ENCODE measurements around the gene NTNG1.

The NTNG1 gene

GRCh38 chr1:107339775-107340174 is 198.9 kb downstream of the NTNG1 start:
- no peaks in the 10 kb centered on the region for H3K4me1 ChIP-seq (ENCODE audit: control extremely low read depth in 1 of 4, control insufficient read depth in 4 of 4, insufficient read depth in 4 of 4, low read length in 3 of 4)
- POLR2A ChIA-PET = no interaction called here
- WGBS (ENCODE audit: insufficient coverage) = no CpG with 5 or more reads among the region's 3 CpGs

GRCh38 chr1:107342316-107342715 is 201.5 kb downstream of the NTNG1 start:
- no peaks in the 10 kb centered on the region for H3K4me1 ChIP-seq (ENCODE audit: control extremely low read depth in 1 of 4, control insufficient read depth in 4 of 4, insufficient read depth in 4 of 4, low read length in 3 of 4)
- H3K36me3 ChIP-seq (ENCODE audit: control insufficient read depth in 4 of 4, insufficient read depth in 4 of 4, low read length in 3 of 4) = no peaks in the 10 kb centered on the region
- DNase-seq = no peak
- ChIA-PET CTCF (no interaction called here), POLR2A (no interaction called here)
- H3K27ac ChIP-seq (ENCODE audit: insufficient read depth in 1 of 2, low read depth in 1 of 2, low read length in 2 of 2, poor library complexity in 1 of 2, severe bottlenecking in 2 of 2) = no peak overlapping the region
- H3K27me3 ChIP-seq (replicated peaks in 2 of 5; ENCODE audit: control insufficient read depth in 4 of 5, insufficient read depth in 5 of 5, low read length in 4 of 5) = peaks cover 0 to 3% (median 0%) of the 10 kb centered on the region in 5 experiments
- no peaks in the 10 kb centered on the region for H3K9me3 ChIP-seq (ENCODE audit: control extremely low read depth in 1 of 5, control insufficient read depth in 4 of 5, insufficient read depth in 2 of 5, low read depth in 1 of 5, low read length in 4 of 5)
- no peak overlapping the region for H3K4me3 ChIP-seq (ENCODE audit: control insufficient read depth in 1 of 7, extremely low read depth in 1 of 7, insufficient read depth in 4 of 7, low read depth in 2 of 7, low read length in 6 of 7)

More at GRCh38 chr1:107339775-107340174, 198.9 kb downstream of the NTNG1 start:
- Histone ChIP-seq H3K4me3 (ENCODE audit: control insufficient read depth in 1 of 7, extremely low read depth in 1 of 7, insufficient read depth in 4 of 7, low read depth in 2 of 7, low read length in 6 of 7) (no peak overlapping the region), H3K27me3 (replicated peaks in 2 of 5; ENCODE audit: control insufficient read depth in 4 of 5, insufficient read depth in 5 of 5, low read length in 4 of 5) (peaks cover 0 to 3% (median 0%) of the 10 kb centered on the region in 5 experiments), H3K9me3 (ENCODE audit: control extremely low read depth in 1 of 5, control insufficient read depth in 4 of 5, insufficient read depth in 2 of 5, low read depth in 1 of 5, low read length in 4 of 5) (no peaks in the 10 kb centered on the region), H3K27ac (ENCODE audit: insufficient read depth in 1 of 2, low read depth in 1 of 2, low read length in 2 of 2, poor library complexity in 1 of 2, severe bottlenecking in 2 of 2) (no peak overlapping the region), H3K36me3 (ENCODE audit: control insufficient read depth in 4 of 4, insufficient read depth in 4 of 4, low read length in 3 of 4) (no peaks in the 10 kb centered on the region)
- CTCF ChIA-PET = no interaction called here
- DNase-seq = no peak

GRCh38 chr1:107342768-107343167 is 201.9 kb downstream of the NTNG1 start:
- no CpG with 5 or more reads among the region's 2 CpGs for WGBS (ENCODE audit: insufficient coverage)
- Histone ChIP-seq H3K36me3 (ENCODE audit: control insufficient read depth in 4 of 4, insufficient read depth in 4 of 4, low read length in 3 of 4) (no peaks in the 10 kb centered on the region), H3K27ac (ENCODE audit: insufficient read depth in 1 of 2, low read depth in 1 of 2, low read length in 2 of 2, poor library complexity in 1 of 2, severe bottlenecking in 2 of 2) (no peak overlapping the region), H3K9me3 (ENCODE audit: control extremely low read depth in 1 of 5, control insufficient read depth in 4 of 5, insufficient read depth in 2 of 5, low read depth in 1 of 5, low read length in 4 of 5) (no peaks in the 10 kb centered on the region), H3K27me3 (replicated peaks in 2 of 5; ENCODE audit: control insufficient read depth in 4 of 5, insufficient read depth in 5 of 5, low read length in 4 of 5) (peaks cover 0 to 3% (median 0%) of the 10 kb centered on the region in 5 experiments), H3K4me3 (ENCODE audit: control insufficient read depth in 1 of 7, extremely low read depth in 1 of 7, insufficient read depth in 4 of 7, low read depth in 2 of 7, low read length in 6 of 7) (no peak overlapping the region), H3K4me1 (ENCODE audit: control extremely low read depth in 1 of 4, control insufficient read depth in 4 of 4, insufficient read depth in 4 of 4, low read length in 3 of 4) (no peaks in the 10 kb centered on the region)
- DNase-seq = no peak
- CTCF ChIA-PET = no interaction called here
- POLR2A ChIA-PET = no interaction called here

- Histone ChIP-seq H3K27ac (ENCODE audit: insufficient read depth in 1 of 2, low read depth in 1 of 2, low read length in 2 of 2, poor library complexity in 1 of 2, severe bottlenecking in 2 of 2) (no peak overlapping the region), H3K9me3 (ENCODE audit: control extremely low read depth in 1 of 5, control insufficient read depth in 4 of 5, insufficient read depth in 2 of 5, low read depth in 1 of 5, low read length in 4 of 5) (no peaks in the 10 kb centered on the region), H3K27me3 (replicated peaks in 2 of 5; ENCODE audit: control insufficient read depth in 4 of 5, insufficient read depth in 5 of 5, low read length in 4 of 5) (peaks cover 0 to 3% (median 0%) of the 10 kb centered on the region in 5 experiments), H3K4me1 (ENCODE audit: control extremely low read depth in 1 of 4, control insufficient read depth in 4 of 4, insufficient read depth in 4 of 4, low read length in 3 of 4) (no peaks in the 10 kb centered on the region), H3K4me3 (ENCODE audit: control insufficient read depth in 1 of 7, extremely low read depth in 1 of 7, insufficient read depth in 4 of 7, low read depth in 2 of 7, low read length in 6 of 7) (no peak overlapping the region), H3K36me3 (ENCODE audit: control insufficient read depth in 4 of 4, insufficient read depth in 4 of 4, low read length in 3 of 4) (no peaks in the 10 kb centered on the region)
- no peak for DNase-seq
- CTCF ChIA-PET = interaction anchor here (1.0 kb wide), 1 partner anchor 23 kb away, joined by 3 read pairs; no protein-coding TSS in a partner anchor
- POLR2A ChIA-PET = no interaction called here
- 100% methylated on average over 5 of the region's 5 CpGs for WGBS (ENCODE audit: insufficient coverage)
Measured at GRCh38 chr1:107343601-107344000, 202.8 kb downstream of the NTNG1 start.

- no peak for DNase-seq
- no peaks in the 10 kb centered on the region for H3K4me1 ChIP-seq (ENCODE audit: control extremely low read depth in 1 of 4, control insufficient read depth in 4 of 4, insufficient read depth in 4 of 4, low read length in 3 of 4)
- no peaks in the 10 kb centered on the region for H3K36me3 ChIP-seq (ENCODE audit: control insufficient read depth in 4 of 4, insufficient read depth in 4 of 4, low read length in 3 of 4)
- ChIA-PET CTCF (interaction anchor here (1.0 kb wide), 1 partner anchor 23 kb away, joined by 3 read pairs; no protein-coding TSS in a partner anchor), POLR2A (no interaction called here)
- no peak overlapping the region for H3K4me3 ChIP-seq (ENCODE audit: control insufficient read depth in 1 of 7, extremely low read depth in 1 of 7, insufficient read depth in 4 of 7, low read depth in 2 of 7, low read length in 6 of 7)
- peaks cover 0 to 3% (median 0%) of the 10 kb centered on the region in 5 experiments for H3K27me3 ChIP-seq (replicated peaks in 2 of 5; ENCODE audit: control insufficient read depth in 4 of 5, insufficient read depth in 5 of 5, low read length in 4 of 5)
- H3K27ac ChIP-seq (ENCODE audit: insufficient read depth in 1 of 2, low read depth in 1 of 2, low read length in 2 of 2, poor library complexity in 1 of 2, severe bottlenecking in 2 of 2) = no peak overlapping the region
- no CpG with 5 or more reads among the region's 1 CpG for WGBS (ENCODE audit: insufficient coverage)
- no peaks in the 10 kb centered on the region for H3K9me3 ChIP-seq (ENCODE audit: control extremely low read depth in 1 of 5, control insufficient read depth in 4 of 5, insufficient read depth in 2 of 5, low read depth in 1 of 5, low read length in 4 of 5)
Measured at GRCh38 chr1:107344268-107344760, 203.5 kb downstream of the NTNG1 start.

GRCh38 chr1:107344836-107345235 is 204.0 kb downstream of the NTNG1 start:
- WGBS (ENCODE audit: insufficient coverage) = 100% methylated on average over 3 of the region's 3 CpGs
- Histone ChIP-seq H3K36me3 (ENCODE audit: control insufficient read depth in 4 of 4, insufficient read depth in 4 of 4, low read length in 3 of 4) (no peaks in the 10 kb centered on the region), H3K4me3 (ENCODE audit: control insufficient read depth in 1 of 7, extremely low read depth in 1 of 7, insufficient read depth in 4 of 7, low read depth in 2 of 7, low read length in 6 of 7) (no peak overlapping the region), H3K27me3 (replicated peaks in 2 of 5; ENCODE audit: control insufficient read depth in 4 of 5, insufficient read depth in 5 of 5, low read length in 4 of 5) (peaks cover 0 to 3% (median 0%) of the 10 kb centered on the region in 5 experiments), H3K4me1 (ENCODE audit: control extremely low read depth in 1 of 4, control insufficient read depth in 4 of 4, insufficient read depth in 4 of 4, low read length in 3 of 4) (no peaks in the 10 kb centered on the region), H3K9me3 (ENCODE audit: control extremely low read depth in 1 of 5, control insufficient read depth in 4 of 5, insufficient read depth in 2 of 5, low read depth in 1 of 5, low read length in 4 of 5) (no peaks in the 10 kb centered on the region), H3K27ac (ENCODE audit: insufficient read depth in 1 of 2, low read depth in 1 of 2, low read length in 2 of 2, poor library complexity in 1 of 2, severe bottlenecking in 2 of 2) (no peak overlapping the region)
- no peak for DNase-seq
- ChIA-PET POLR2A (no interaction called here), CTCF (no interaction called here)

GRCh38 chr1:107352850-107353249 is 212.0 kb downstream of the NTNG1 start:
- H3K27me3 ChIP-seq (replicated peaks in 2 of 5; ENCODE audit: control insufficient read depth in 4 of 5, insufficient read depth in 5 of 5, low read length in 4 of 5) = no peaks in the 10 kb centered on the region
- CTCF ChIA-PET = no interaction called here
- H3K4me1 ChIP-seq (ENCODE audit: control extremely low read depth in 1 of 4, control insufficient read depth in 4 of 4, insufficient read depth in 4 of 4, low read length in 3 of 4) = no peaks in the 10 kb centered on the region

More at GRCh38 chr1:107352850-107353249, 212.0 kb downstream of the NTNG1 start:
- Histone ChIP-seq H3K36me3 (ENCODE audit: control insufficient read depth in 4 of 4, insufficient read depth in 4 of 4, low read length in 3 of 4) (no peaks in the 10 kb centered on the region), H3K4me3 (ENCODE audit: control insufficient read depth in 1 of 7, extremely low read depth in 1 of 7, insufficient read depth in 4 of 7, low read depth in 2 of 7, low read length in 6 of 7) (no peak overlapping the region), H3K27ac (ENCODE audit: insufficient read depth in 1 of 2, low read depth in 1 of 2, low read length in 2 of 2, poor library complexity in 1 of 2, severe bottlenecking in 2 of 2) (no peak overlapping the region), H3K9me3 (ENCODE audit: control extremely low read depth in 1 of 5, control insufficient read depth in 4 of 5, insufficient read depth in 2 of 5, low read depth in 1 of 5, low read length in 4 of 5) (no peaks in the 10 kb centered on the region)
- POLR2A ChIA-PET = no interaction called here
- DNase-seq = no peak

Measured in common myeloid progenitor, CD34-positive (primary cell).